Hematopoietic multipotent progenitor cell treated with erythropoietin and hydrocortisone succinate and interleukin-3 and kit ligand, for 6 days (in vitro differentiated cells): ENCODE results near the gene GPR153.
"Not testable (repeated sequence)": the region's sequence is repeated elsewhere in the genome, so short reads cannot be mapped to it uniquely, and the experiment has no call there.

Experiments
- DNase-seq: peaks from one replicate; pipeline ENCODE4 v3.0.0-alpha.2; 2015

GPR153 gene

GRCh38 chr1:6260961-6261614 lies at the start of gene GPR153:
Gene GPR153, minus strand, starts transcription at chr1:6261098. Its CDS starts 6,193 bp downstream, at chr1:6254905.
- DNase-seq: peak; percentile 58

- DNase-seq: no peak
Measured at GRCh38 chr1:6310116-6310848, 49.4 kb upstream of the GPR153 start.

- DNase-seq: no peak
Measured at GRCh38 chr1:6309564-6309963, 48.7 kb upstream of the GPR153 start.

- no peak for DNase-seq
Measured at GRCh38 chr1:6308449-6308848, 47.6 kb upstream of the GPR153 start.

DNA sequence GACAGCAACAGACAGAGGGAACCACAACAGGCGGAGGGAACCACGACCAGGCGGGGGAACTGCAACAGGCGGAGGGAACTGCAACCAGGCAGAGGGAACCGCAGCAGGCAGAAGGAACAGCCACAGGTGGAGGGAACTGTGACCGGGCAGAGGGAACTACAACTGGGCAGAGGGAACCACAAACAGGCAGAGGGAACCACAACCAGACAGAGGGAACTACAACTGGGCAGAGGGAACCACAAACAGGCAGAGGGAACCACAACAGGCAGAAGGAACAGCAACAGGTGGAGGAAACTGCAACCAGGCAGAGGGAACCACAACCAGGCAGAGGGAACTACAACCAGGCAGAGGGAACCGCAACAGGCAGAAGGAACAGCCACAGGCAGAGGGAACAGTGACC lies 46.8 kb upstream of the GPR153 start:
- not testable (repeated sequence) for DNase-seq

GRCh38 chr1:6307099-6307498 lies 46.2 kb upstream of the GPR153 start:
- DNase-seq: no peak

DNA sequence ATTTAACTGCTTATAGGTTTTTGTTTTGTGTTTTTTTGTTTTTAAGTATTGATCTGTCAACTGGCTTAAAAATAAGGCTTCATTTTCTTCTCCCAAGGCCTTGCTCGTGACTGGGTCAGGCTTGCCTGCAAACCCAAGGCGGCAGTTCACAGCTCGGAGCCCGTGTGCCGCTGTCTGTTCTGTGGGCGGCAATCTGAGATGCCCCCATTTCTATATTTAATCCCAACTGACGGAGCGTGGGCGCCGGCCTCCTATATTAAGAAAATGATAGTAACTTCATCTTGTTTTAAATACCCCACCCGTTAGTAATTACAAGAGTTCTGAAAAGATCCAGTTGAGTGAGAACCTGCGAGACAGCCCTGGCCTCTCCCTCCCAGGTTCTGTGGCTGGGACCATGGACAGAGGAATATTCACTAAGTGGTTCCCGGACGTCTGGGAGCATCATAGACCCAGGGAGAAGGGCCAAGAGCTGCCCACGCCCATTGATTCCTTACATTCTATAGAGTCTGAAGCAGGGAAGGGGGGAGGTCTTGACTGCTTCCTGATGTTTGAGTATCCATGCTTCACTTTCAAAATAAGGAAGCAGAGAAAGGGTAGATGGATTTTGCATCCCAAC lies 42.6 kb upstream of the GPR153 start:
- no peak for DNase-seq

- DNase-seq: no peak
Measured at GRCh38 chr1:6302568-6302967, 41.7 kb upstream of the GPR153 start.

- no peak for DNase-seq
Measured at GRCh38 chr1:6301526-6301925, 40.6 kb upstream of the GPR153 start.

DNA sequence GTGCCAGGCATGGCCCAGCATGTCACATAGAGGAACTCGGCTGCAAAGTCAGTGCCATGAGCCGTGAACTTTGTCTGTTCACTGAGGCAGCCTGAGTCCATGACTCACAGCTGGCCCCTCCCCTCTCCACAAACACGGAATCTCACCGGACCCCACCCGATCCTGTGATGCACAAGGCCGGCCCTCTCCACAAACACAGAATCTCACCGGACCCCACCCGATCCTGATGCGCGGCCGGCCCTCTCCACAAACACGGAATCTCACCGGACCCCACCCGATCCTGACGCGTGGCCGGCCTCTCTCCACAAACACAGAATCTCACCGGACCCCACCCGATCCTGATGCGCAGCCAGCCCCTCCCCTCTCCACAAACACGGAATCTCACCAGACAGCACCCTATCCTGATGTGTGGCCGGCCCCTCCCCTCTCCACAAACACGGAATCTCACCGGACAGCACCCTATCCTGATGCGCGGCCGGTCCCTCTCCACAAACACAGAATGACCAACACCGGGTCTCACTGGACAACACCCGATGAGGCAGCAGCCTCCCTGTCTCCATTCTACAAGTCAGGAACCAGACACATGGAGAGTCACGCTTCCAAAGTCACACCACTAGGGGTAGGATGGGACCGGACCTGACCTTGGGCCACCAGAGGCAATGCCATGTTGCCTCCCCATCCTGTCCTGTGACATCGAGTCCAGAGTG lies 39.6 kb upstream of the GPR153 start:
- DNase-seq: no peak

- no peak for DNase-seq
Measured at GRCh38 chr1:6299557-6300165, 38.8 kb upstream of the GPR153 start.

- no peak for DNase-seq
Measured at GRCh38 chr1:6298940-6299465, 38.1 kb upstream of the GPR153 start.

- DNase-seq: no peak
Measured at GRCh38 chr1:6298530-6298929, 37.6 kb upstream of the GPR153 start.

DNA sequence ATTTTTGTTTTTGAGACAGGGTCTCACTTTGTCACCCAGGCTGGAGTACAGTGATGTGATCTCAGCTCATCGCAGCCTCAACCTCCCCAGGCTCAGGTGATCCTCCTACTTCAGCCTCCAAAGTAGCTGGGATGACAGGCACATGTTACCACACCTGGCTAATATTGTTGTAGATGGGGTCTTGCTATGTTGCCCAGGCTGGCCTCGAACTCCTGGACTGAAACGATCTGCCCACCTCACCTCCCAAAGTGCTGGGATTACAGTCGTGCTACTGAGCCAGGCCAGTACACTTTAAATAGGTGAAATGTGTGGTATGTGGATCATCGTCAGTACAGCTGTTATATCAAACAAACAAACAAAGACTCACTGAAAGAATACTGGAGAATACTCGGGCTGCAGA lies 35.0 kb upstream of the GPR153 start:
- no peak for DNase-seq

DNA sequence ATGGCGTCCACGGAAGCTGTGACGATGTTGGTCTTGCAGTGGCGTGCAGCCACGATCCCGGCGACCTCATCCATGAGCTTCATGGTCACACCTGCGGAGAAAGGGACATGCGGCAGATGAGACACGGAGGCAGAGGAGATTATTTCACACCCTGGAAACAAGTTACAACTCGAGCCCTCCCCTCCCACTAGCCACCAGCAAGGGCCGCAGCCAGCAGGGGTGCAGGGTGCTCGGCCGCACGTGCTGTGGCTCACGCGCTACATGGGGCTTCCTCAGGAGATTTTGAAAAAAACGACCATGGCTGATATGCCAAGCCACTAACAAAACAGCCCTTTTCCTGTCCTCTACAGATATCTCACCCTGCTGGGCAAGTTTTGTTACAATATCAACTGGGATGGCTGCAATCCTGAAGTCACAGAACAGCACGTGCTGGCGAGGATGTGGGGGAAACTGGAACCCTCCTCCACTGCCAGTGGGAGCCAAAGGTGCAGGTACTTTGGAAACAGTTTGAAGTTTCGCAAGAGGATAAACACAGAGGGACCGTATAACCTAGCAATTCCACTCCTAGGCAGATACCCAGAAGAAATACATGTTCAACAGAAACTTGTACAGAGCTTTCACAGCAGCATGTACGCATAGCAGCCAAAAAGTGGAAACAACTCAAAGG lies 34.1 kb upstream of the GPR153 start:
- peak; percentile 31 for DNase-seq

DNA sequence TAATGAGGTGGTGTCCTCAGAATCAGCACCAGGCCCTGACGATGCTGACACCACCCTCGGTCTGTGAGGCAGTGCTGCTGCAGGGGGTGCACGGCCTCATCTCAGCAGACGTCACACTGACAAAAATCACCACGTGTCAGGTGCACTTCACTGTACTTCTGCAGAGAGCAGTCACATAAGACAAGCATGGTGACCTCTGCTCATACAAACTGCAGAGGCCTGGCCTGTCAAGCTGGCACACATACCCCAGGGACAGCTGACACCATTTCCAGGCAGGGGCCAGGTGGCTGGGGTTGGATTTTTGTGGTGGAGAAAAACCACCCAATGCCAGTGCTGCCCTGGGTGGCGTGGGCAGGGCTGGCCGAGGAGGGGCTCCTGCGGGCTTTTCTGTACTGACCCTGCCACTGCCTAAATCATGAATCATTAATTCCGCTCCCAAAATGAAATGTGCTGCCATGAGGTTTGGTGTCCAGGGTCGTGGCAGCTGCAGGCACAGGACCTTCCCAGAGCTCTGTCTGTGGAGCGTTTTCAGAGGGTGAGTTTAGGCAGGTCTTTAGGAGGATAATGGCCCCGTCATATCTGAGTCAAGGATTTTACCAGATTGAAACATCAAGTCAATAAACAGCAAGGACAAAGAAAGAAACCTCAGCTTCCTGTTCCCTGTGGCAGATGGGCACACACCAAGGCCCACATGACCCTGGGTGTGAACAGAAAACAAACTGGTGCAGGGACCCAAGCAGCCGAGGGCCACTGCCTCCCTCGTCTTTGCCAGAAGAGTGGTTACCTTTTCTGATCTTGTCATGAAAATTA lies 33.4 kb upstream of the GPR153 start:
- no peak for DNase-seq

DNA sequence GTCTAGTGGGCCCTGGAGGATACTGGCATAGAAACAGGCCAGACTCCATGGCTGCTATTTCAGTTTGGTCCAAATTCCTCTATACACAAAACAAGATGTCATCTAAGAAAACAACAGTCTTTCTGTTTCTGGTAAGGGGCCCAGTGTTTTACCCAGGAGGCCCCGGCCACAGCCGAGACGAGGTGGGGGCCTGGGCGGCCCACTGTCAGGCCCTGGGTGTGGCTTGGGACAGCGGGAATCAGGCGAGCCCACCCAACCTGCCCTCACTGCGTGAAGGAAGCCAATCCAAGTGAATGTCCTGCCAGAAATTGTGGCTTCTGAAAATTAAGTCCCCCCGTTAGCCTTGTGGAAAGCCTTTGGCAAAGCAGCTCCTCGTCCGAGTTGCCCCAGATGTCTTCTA lies 31.2 kb upstream of the GPR153 start:
- DNase-seq: no peak

GRCh38 chr1:6288665-6289064 lies 27.8 kb upstream of the GPR153 start:
- peak; percentile 48 for DNase-seq

DNA sequence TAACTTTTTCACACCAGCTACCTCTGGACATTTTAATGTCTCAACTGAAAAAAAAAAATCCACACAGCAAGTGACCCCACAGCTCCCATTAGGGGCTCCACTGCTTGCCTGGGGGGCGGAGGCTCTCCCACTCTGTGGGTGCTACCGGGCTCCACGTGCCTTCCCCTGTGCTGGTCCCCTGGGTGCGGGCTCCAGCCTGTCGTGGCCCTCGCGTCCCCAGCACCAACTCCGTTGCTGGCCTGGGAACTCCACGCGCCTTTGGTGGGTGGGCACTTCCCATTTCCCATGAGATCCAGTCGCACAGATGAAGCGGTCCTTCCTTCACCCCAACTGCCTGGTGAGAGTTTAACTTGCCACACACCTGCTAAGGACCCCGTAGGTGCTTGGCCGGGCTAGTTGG lies 27.1 kb upstream of the GPR153 start:
- no peak for DNase-seq

DNA sequence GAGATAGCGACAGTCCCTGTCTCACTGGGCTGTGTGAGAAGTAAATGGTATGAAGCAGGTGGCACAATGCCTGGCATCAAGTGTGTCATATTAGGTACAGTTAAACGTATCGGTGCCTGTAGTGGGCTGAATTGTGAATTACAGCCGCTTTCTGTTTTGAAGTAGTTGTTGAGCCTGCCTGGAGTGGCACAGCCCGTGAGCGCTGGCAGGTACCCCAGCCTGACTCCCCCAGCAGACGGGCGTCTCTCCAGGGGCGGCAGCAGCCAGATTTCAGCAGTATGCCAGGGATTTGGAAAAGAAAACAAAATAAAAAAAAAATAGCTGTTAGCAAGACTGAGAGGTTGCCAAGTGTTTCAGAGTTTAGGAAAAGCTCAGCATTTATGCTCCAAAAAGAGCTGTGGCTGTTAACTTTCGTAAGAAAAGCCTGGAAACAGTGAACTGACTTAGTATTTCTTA lies 26.6 kb upstream of the GPR153 start:
- no peak for DNase-seq

DNA sequence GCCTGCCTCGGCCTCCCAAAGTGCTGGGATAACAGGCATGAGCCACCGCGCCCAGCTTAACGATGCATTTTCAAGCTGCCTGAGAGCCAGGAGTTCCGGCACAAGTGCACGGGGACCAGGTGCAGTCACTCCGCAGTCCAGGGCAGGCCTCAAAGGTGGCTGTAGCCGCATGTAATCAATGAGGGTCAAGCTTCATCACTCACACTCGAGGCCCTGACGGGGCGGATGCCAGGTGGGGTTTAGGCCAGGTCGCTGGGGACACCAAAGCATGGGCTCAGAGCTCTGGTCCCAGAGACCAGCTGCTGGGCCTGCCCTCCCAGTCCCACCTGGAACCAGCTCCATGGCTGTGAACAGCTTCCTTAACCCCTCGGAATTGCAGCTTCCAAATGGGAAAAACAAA lies 26.1 kb upstream of the GPR153 start:
- no peak for DNase-seq
